Neural progenitor cell (in vitro differentiated cells): Measurements from ENCODE around the gene ARHGEF26. TPM values are rescaled to one million over a fixed set of nuclear protein-coding genes. Genes with fewer than 3 reads are reported as not detected.

Experiments
- DNase-seq: peaks from one replicate; pipeline ENCODE4 v3.0.0-alpha.2; 2016; ENCODE audit warnings: low spot score
- H2AFZ ChIP-seq: fragments of 200-600 bp; sonication (generic); replicated peaks from 2 replicates; pipeline ENCODE4 v1.6.1; 2016; ENCODE audit warnings: antibody characterized with exemption
- H3F3A ChIP-seq: fragments of 200-600 bp; sonication (generic); 2 replicates; pipeline ENCODE4 v1.6.1; 2016; ENCODE audit warnings: antibody characterized with exemption, low read depth
- H3K27ac ChIP-seq: fragments of 200-600 bp; sonication (generic); 2 replicates; pipeline ENCODE4 v1.5.1; 2016; ENCODE audit warnings: mild to moderate bottlenecking
- H3K27me3 ChIP-seq: fragments of 200-600 bp; sonication (generic); 2 replicates; pipeline ENCODE4 v1.6.1; 2016; ENCODE audit warnings: mild to moderate bottlenecking, moderate library complexity
- H3K36me3 ChIP-seq: fragments of 200-600 bp; sonication (generic); 2 replicates; pipeline ENCODE4 v1.5.1; 2016
- H3K4me1 ChIP-seq: fragments of 200-600 bp; sonication (generic); 2 replicates; pipeline ENCODE4 v1.6.1; 2016; ENCODE audit warnings: mixed run types
- H3K4me2 ChIP-seq: fragments of 200-600 bp; sonication (generic); 2 replicates; pipeline ENCODE4 v1.6.1; 2016
- H3K4me3 ChIP-seq: fragments of 200-600 bp; sonication (generic); 2 replicates; pipeline ENCODE4 v1.5.1; 2016
- H3K79me2 ChIP-seq: fragments of 200-600 bp; sonication (generic); 2 replicates; pipeline ENCODE4 v1.6.1; 2016; ENCODE audit warnings: low read depth
- H3K9ac ChIP-seq: fragments of 200-600 bp; sonication (generic); 2 replicates; pipeline ENCODE4 v1.6.1; 2016
- H3K9me3 ChIP-seq: fragments of 200-600 bp; sonication (generic); 2 replicates; pipeline ENCODE4 v1.5.1; 2016; ENCODE audit warnings: low read depth
- H4K20me1 ChIP-seq: fragments of 200-600 bp; sonication (generic); 2 replicates; pipeline ENCODE4 v1.6.1; 2016; ENCODE audit warnings: low read depth
- H3K27ac Mint-ChIP-seq: 3 replicates; pipeline ENCODE4 v1.8.0; 2021; ENCODE audit warnings: mixed read lengths
- H3K27me3 Mint-ChIP-seq: 2 replicates; pipeline ENCODE4 v1.8.0; 2022; ENCODE audit warnings: low read depth, mild to moderate bottlenecking, inconsistent platforms, moderate library complexity, mixed read lengths; ENCODE audit not compliant: insufficient read depth
- H3K36me3 Mint-ChIP-seq: 3 replicates; pipeline ENCODE4 v1.8.0; 2021; ENCODE audit warnings: mixed read lengths
- H3K4me1 Mint-ChIP-seq: 3 replicates; pipeline ENCODE4 v1.8.0; 2021; ENCODE audit warnings: mixed read lengths
- H3K4me3 Mint-ChIP-seq: 3 replicates; pipeline ENCODE4 v1.8.0; 2021; ENCODE audit warnings: mild to moderate bottlenecking, moderate library complexity, mixed read lengths
- H3K9me3 Mint-ChIP-seq: 3 replicates; pipeline ENCODE4 v1.8.0; 2020; ENCODE audit warnings: mixed read lengths
- EZH2 ChIP-seq: fragments of 200-600 bp; sonication (generic); IDR thresholded peaks from 2 replicates; pipeline ENCODE4 v1.6.1; 2017; ENCODE audit warnings: antibody characterized with exemption, mild to moderate bottlenecking, moderate library complexity
- EZH2phosphoT487 ChIP-seq: fragments of 200-600 bp; sonication (generic); IDR thresholded peaks from 2 replicates; pipeline ENCODE4 v1.6.1; 2017; ENCODE audit warnings: antibody characterized with exemption
- total RNA-seq: library from RNA; depleted of rRNA; stranded (reverse); fragments of >200 nt; gene quantifications from 2 replicates; pipeline ENCODE4 v1.2.3, GENCODE V29; 2015; ENCODE audit warnings: low replicate concordance
- TF ChIP-seq, protein P1 (sequence below): fragments of 200-600 bp; sonication (generic); IDR thresholded peaks from 2 replicates; pipeline ENCODE4 v1.5.1; 2017; ENCODE audit warnings: antibody characterized with exemption, mild to moderate bottlenecking

Gene ARHGEF26
- total RNA-seq, 1 donor from 2014 or later, result 14.0 TPM

DNA sequence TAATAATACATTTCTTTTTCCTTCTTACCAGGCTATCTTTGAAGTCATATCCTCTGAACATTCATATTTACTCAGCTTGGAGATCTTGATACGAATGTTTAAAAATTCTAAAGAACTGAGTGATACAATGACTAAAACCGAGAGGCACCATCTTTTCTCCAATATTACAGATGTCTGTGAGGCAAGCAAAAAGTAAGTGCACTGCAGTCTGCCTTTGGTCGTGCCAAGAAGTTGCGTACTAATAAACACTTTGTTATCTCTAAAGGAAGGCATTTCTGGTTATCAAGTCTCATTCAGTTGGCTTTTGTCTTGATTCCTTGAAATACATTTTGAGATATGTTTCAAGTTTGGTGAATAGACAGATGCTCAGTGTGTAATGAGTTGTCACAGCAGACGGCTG lies 31.6 kb downstream of the ARHGEF26 start:
- H3K4me2 ChIP-seq, result no peak overlapping the region

DNA sequence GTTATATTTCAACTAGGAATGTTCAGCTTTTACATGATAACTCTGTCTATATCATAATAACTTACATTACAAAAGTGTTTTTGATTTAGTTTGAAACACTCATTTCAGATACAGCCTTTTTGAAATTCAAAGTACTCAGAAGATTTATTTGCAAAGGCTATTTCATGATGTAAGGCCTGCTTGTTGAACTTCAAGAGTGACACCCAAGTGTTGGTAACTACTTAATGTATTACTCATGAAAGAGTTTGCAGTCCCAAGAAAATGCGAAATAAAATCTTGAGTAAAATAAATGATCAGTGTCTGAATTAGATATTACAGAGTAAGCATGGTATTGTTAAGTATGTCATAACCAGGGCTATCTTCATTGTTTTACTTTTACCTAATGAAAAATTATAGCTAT lies 35.3 kb downstream of the ARHGEF26 start:
- Histone ChIP-seq H3K36me3 (no peaks in the 10 kb centered on the region), H3K4me1 (peaks cover 7% of the 10 kb centered on the region), H3K79me2 (no peaks in the 10 kb centered on the region), H3K27me3 (no peaks in the 10 kb centered on the region), H3K9ac (no peak overlapping the region), H4K20me1 (no peaks in the 10 kb centered on the region), H2AFZ (no peak overlapping the region), H3K9me3 (no peaks in the 10 kb centered on the region), H3K27ac (no peak overlapping the region), H3K4me3 (no peak overlapping the region), H3F3A (no peaks in the 10 kb centered on the region), H3K4me2 (no peak overlapping the region)
- DNase-seq, result no peak
- no peak overlapping the region for H3K4me3 Mint-ChIP-seq
- no peak overlapping the region for H3K27ac Mint-ChIP-seq
- H3K27me3 Mint-ChIP-seq, result peaks cover 4% of the 10 kb centered on the region
- H3K36me3 Mint-ChIP-seq, result peaks cover 9% of the 10 kb centered on the region
- TF ChIP-seq EZH2phosphoT487 (no peak), EZH2 (no peak)
- TF ChIP-seq, protein P1, sequence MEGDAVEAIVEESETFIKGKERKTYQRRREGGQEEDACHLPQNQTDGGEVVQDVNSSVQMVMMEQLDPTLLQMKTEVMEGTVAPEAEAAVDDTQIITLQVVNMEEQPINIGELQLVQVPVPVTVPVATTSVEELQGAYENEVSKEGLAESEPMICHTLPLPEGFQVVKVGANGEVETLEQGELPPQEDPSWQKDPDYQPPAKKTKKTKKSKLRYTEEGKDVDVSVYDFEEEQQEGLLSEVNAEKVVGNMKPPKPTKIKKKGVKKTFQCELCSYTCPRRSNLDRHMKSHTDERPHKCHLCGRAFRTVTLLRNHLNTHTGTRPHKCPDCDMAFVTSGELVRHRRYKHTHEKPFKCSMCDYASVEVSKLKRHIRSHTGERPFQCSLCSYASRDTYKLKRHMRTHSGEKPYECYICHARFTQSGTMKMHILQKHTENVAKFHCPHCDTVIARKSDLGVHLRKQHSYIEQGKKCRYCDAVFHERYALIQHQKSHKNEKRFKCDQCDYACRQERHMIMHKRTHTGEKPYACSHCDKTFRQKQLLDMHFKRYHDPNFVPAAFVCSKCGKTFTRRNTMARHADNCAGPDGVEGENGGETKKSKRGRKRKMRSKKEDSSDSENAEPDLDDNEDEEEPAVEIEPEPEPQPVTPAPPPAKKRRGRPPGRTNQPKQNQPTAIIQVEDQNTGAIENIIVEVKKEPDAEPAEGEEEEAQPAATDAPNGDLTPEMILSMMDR, result no peak
- H3K9me3 Mint-ChIP-seq, result no peaks in the 10 kb centered on the region
- H3K4me1 Mint-ChIP-seq, result no peaks in the 10 kb centered on the region

More for the DNA sequence above, 31.6 kb downstream of the ARHGEF26 start:
- Histone ChIP-seq H3K27ac (no peak overlapping the region), H3K27me3 (no peaks in the 10 kb centered on the region), H3K9me3 (no peaks in the 10 kb centered on the region), H3F3A (no peaks in the 10 kb centered on the region), H4K20me1 (no peaks in the 10 kb centered on the region), H3K4me1 (peaks cover 14% of the 10 kb centered on the region), H2AFZ (no peak overlapping the region), H3K9ac (no peak overlapping the region), H3K4me3 (no peak overlapping the region), H3K36me3 (no peaks in the 10 kb centered on the region), H3K79me2 (no peaks in the 10 kb centered on the region)
- TF ChIP-seq, protein P1, result no peak
- no peak for TF ChIP-seq EZH2
- TF ChIP-seq EZH2phosphoT487, result no peak
- H3K4me3 Mint-ChIP-seq, result no peak overlapping the region
- H3K4me1 Mint-ChIP-seq, result peaks cover 4% of the 10 kb centered on the region
- no peaks in the 10 kb centered on the region for H3K9me3 Mint-ChIP-seq
- DNase-seq, result no peak
- no peak overlapping the region for H3K27ac Mint-ChIP-seq
- peaks cover under 1% of the 10 kb centered on the region for H3K27me3 Mint-ChIP-seq
- peaks cover 12% of the 10 kb centered on the region for H3K36me3 Mint-ChIP-seq

DNA sequence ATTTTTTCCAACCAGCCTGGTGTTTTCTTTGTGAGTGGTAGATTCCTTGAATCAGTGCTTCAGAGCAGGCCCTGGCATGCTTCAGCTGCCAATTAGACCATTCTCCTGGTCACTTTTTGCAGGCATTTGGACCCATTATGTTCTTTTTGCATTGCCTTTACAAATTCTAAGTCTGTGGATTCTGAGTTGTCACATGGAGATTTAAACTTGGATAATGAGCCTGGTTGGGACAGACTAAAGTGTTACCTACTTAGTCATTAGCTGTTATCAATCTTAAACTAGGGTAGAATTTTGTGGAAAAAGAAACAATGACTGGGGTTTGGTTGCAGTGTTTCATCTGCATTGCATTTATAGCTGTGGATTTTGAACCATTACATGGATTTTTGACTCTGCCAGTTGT lies 40.6 kb downstream of the ARHGEF26 start:
- Mint-ChIP-seq H3K4me3 (no peak overlapping the region), H3K9me3 (no peaks in the 10 kb centered on the region), H3K4me1 (peaks cover 11% of the 10 kb centered on the region), H3K27ac (no peak overlapping the region), H3K36me3 (no peaks in the 10 kb centered on the region), H3K27me3 (peaks cover 4% of the 10 kb centered on the region)
- no peaks in the 10 kb centered on the region for H3K36me3 ChIP-seq
- no peaks in the 10 kb centered on the region for H3K79me2 ChIP-seq
- H4K20me1 ChIP-seq, result no peaks in the 10 kb centered on the region
- no peak overlapping the region for H3K27ac ChIP-seq
- H3K9ac ChIP-seq, result no peak overlapping the region
- TF ChIP-seq EZH2 (no peak), EZH2phosphoT487 (no peak)
- TF ChIP-seq, protein P1, result no peak
- no peaks in the 10 kb centered on the region for H3K27me3 ChIP-seq
- H2AFZ ChIP-seq, result no peak overlapping the region
- no peaks in the 10 kb centered on the region for H3K9me3 ChIP-seq
- no peak overlapping the region for H3K4me2 ChIP-seq
- H3F3A ChIP-seq, result no peaks in the 10 kb centered on the region
- no peak for DNase-seq
- peaks cover 14% of the 10 kb centered on the region for H3K4me1 ChIP-seq
- H3K4me3 ChIP-seq, result no peak overlapping the region

GRCh38 chr3:154164387-154164786 lies 43.2 kb downstream of the ARHGEF26 start:
- DNase-seq, result no peak
- no peak for TF ChIP-seq EZH2
- TF ChIP-seq, protein P1, result no peak
- TF ChIP-seq EZH2phosphoT487, result no peak
- H3K27ac ChIP-seq, result no peak overlapping the region
- H4K20me1 ChIP-seq, result no peaks in the 10 kb centered on the region
- H2AFZ ChIP-seq, result no peak overlapping the region
- H3K79me2 ChIP-seq, result no peaks in the 10 kb centered on the region
- H3K9me3 Mint-ChIP-seq, result no peaks in the 10 kb centered on the region
- no peak overlapping the region for H3K9ac ChIP-seq
- H3K4me1 ChIP-seq, result peaks cover 7% of the 10 kb centered on the region
- H3K4me3 Mint-ChIP-seq, result no peak overlapping the region
- H3K9me3 ChIP-seq, result no peaks in the 10 kb centered on the region
- no peaks in the 10 kb centered on the region for H3F3A ChIP-seq
- no peaks in the 10 kb centered on the region for H3K27me3 Mint-ChIP-seq
- H3K27ac Mint-ChIP-seq, result no peak overlapping the region
- no peak overlapping the region for H3K4me3 ChIP-seq
- no peaks in the 10 kb centered on the region for H3K27me3 ChIP-seq
- H3K4me1 Mint-ChIP-seq, result peaks cover 11% of the 10 kb centered on the region
- no peaks in the 10 kb centered on the region for H3K36me3 Mint-ChIP-seq
- no peaks in the 10 kb centered on the region for H3K36me3 ChIP-seq
- no peak overlapping the region for H3K4me2 ChIP-seq
